Effector CD8-positive, alpha-beta T cell (primary cell): ENCODE results near the gene FAAP24.
"Not testable (repeated sequence)": the region's sequence is repeated elsewhere in the genome, so short reads cannot be mapped to it uniquely, and the experiment has no call there.

Experiments
- DNase-seq: peaks from one replicate; lab custom pipeline; 2025; lab: John Stamatoyannopoulos, UW
- total RNA-seq, 4 experiments: gene quantifications; one replicate each; lab custom pipeline; 2026; lab: John Stamatoyannopoulos, UW

FAAP24 gene
- total RNA-seq, result 0.36 to 2.8 (median 2.3) reads per million in 4 experiments

DNA sequence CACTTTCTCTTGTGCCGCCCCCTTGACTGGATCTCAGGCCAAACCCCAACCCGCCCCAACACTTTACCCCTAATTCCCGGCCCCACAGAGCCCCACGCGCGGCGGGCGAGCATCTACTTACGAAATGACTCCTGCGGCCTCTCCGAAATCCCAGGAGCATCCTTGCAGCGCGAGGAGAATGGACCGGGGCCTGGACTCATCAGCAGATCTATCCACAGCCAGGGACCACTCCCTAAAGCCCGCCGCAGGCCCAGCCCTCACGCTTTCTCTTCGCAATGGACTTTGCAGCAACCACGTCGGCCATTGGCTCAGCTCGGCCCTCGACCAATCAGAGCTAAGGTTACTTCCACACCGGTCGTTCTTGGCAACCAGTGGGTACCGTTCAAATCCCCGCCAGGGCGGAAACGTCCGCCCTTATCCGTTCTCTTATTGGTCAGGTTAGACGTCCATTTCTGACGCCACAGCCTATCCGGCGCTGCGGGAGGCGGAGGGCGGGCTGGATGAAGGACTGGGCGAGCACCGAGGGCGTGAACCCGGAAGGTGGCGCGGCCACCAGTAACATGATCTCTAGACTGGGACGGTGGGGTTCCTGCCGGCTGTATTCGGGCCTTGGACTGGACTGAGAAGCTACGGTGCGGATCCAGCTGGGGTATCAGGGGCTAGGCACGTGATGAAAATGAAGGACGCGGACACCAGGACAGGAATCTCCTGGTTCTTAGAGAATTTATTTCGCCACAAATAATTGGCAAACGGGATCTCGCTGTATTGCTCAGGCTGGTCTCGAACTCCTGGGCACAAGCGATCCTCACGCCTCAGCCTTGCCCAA, at the start of gene FAAP24, which contains the start of gene CEP89:
TSS of gene FAAP24 (plus strand) at position 528 of the 826 bp plus-strand sequence. CDS start 955 bp downstream, outside the sequence.
TSS of gene CEP89 (minus strand) at position 244 of the 826 bp plus-strand sequence. CDS start at position 160, 84 bp downstream.
- peak; percentile 97 for DNase-seq

- no peak for DNase-seq
These were observed 47.8 kb upstream of the FAAP24 start for GRCh38 chr19:32924200-32924599.

GRCh38 chr19:32928806-32929205, 43.2 kb upstream of the FAAP24 start:
- DNase-seq, result no peak

DNA sequence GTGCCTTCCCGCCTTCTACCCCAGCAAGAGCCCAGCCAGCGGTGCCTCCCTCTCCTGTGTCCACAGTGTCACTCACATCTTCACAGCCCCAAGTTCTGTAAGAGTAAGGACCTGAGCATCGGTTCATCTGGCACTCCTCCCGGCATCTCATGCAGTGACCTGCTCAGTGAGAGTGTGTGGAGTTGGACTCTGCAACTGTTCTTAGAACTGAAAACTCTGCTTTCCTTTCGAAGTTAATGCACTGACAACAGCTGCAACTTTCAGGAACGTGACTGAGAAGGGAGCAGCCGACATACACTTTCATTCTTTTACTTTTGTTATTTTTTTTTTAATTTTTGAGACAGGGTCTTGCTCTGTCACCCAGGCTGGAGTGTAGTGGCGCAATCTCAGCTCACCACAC, 41.5 kb upstream of the FAAP24 start:
- DNase-seq, result no peak

DNA sequence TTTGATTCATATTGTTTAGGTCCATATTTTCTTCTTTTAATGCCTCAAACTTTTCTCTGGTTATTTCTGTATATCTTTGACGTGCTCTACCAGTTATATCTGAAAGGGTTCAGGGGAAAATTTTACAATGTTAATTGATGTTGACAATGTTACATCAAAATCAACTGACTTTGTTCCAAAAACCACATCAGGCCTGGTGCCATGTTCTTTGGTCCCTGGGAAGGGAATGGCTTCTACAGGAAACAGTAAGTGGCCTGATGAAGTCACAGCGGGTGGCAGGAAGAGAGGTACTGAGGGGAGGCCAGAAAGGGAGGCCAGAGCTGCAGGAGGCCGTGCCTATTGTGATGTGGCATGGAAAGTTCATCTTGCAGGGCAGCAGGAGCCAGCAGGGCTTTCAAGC, 38.5 kb upstream of the FAAP24 start:
- DNase-seq, result no peak

GRCh38 chr19:32935629-32936028, 36.4 kb upstream of the FAAP24 start:
- DNase-seq, result no peak

DNA sequence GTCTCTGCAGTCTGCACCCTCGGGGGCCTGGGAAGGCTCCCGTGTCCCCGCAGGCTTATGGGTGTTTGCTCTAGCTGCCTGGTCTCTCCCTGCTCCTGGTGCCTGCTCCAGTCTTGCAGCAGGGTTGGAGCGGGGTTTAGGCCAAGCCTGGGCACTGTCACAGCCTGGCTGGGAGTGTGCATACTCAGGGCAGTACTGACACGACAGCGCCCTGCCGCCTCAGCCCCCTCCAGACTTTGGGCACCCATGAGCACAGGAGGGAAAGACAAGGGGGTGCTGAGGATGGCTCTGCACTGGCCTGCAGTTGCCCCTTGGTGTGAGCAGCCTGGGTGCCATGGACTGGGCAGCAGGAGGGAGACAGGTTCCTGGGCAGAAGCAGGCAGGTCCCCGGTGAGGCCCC, 36.0 kb upstream of the FAAP24 start:
- no peak for DNase-seq

DNA sequence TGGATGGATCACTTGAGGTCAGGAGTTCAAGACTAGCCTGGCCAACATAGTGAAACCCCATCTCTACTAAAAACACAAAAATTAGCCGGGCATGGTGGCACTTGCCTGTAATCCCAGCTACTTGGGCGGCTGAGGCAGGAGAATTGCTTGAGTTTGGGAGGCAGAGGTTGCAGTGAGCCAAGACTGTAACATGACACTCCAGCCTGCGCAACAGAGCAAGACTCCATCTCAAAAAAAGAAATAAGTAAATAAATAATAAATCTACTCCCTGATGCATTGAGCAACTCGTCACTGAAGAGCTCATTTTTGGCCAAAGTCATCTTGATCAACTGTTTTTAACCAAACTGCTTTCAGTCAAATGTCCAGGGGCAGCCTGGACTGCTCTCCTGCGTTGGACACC, 30.8 kb upstream of the FAAP24 start:
- DNase-seq, result not testable (repeated sequence)

- no peak for DNase-seq
These were observed 26.8 kb upstream of the FAAP24 start for GRCh38 chr19:32945260-32945659.

- no peak for DNase-seq
These were observed 5.3 kb upstream of the FAAP24 start for GRCh38 chr19:32966750-32967149.

- DNase-seq, result no peak
These were observed 2.5 kb upstream of the FAAP24 start for GRCh38 chr19:32969549-32969948.

GRCh38 chr19:32971012-32971595, 938 bp upstream of the FAAP24 start:
- DNase-seq, result no peak

DNA sequence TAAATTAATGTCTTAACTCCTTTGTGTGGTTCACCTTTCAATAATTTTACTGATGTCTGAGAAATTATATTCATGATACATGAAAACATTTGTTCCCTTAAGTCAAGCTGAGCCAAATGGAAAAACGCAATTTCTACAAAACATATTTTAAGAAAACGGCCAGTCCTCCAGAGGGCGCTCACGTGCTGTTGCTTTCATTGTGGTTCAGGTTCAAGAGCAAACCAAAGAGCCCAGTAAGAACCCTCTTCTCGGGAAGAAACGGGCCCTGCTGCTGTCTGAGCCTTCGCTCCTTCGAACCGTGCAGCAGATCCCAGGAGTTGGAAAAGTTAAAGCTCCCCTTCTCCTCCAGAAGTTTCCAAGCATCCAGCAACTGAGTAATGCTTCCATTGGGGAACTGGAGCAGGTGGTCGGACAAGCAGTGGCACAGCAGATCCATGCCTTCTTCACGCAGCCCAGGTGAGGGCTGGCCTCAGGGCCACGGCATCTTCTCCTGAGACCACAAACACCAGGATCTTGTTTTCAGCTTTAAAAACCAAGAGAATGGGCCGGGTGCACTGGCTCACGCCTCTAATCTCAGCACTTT, 4.3 kb downstream of the FAAP24 start:
- peak; percentile 55 for DNase-seq

DNA sequence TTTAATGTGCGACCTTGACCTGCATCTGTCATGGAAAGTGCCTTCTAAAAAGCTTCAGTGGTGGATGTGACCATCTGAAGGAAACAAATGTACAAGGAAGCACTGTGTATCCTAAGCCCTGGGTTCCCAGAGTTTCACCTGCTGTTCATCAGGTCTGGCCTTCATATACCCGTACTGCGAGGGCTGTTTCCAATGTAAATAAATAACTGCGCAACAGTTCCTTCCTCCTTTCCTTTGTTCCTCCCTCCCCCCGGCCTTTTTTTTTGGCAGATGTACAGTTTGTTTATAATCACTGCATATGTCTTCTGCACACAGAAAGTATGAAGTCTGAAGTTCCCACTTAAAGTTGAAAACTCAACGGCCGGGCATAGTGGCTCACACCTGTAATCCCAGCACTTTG, 5.2 kb downstream of the FAAP24 start:
- DNase-seq, result no peak

DNA sequence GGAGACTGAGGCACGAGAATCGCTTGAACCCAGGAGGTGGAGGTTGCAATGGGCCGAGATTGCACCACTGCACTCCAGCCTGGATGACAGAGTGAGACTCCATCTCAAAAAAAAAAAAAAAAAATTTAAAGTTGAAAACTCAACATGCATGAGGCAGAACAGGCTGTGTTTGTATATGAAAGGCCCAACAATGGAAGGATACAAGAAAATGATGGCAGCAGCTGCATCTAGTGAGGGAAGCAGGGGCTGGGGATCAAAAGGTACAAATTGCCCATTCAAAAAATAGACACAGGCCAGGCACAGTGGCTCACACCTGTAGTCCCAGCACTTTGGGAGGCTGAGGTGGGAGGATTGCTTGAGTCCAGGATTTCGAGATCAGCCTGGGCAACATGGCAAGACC, 5.8 kb downstream of the FAAP24 start:
- not testable (repeated sequence) for DNase-seq

DNA sequence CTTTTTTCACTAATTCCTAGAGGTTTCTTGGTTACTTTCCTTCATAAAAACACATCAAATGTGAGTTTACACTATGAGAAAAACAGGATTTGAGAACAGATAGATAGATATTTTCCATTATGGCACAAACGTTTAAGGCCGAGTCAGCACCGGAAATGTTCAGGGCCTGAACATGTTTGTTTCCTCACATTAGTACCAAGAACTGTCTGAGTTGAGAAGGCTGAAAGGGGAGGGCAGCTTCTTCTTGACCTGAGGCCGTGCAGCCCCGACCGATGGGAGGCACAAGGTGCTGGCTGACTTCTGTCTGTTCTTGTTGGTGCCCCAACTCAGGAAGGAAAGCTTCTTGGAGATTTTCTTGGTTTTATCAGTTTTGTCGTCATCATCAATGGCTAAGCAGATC, 7.8 kb downstream of the FAAP24 start:
- not testable (repeated sequence) for DNase-seq

- not testable (repeated sequence) for DNase-seq
These were observed 10.4 kb downstream of the FAAP24 start for GRCh38 chr19:32982488-32982887.

DNA sequence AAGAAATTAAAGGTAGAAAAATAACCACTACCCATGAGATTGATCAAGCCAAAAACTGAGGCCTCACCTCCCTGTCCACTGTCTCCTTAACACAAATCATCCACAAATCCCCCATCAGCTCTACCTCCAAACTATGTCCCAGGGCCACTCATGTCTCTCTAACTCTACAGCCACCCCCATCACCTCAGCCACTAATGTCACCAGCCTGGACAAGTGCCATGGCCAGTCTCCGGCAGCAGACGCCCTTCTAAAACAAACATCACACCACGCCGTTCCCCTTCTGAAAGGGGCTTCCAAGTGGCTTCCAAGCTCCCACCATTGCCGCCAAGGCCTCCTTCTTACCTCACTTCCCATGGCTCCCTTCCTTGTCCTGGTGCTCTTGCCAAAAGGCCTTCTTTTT, 16.2 kb downstream of the FAAP24 start:
- not testable (repeated sequence) for DNase-seq

GRCh38 chr19:32988724-32989123, 16.7 kb downstream of the FAAP24 start:
- DNase-seq, result no peak

GRCh38 chr19:32995966-32996365, 23.9 kb downstream of the FAAP24 start:
- not testable (repeated sequence) for DNase-seq

- DNase-seq, result not testable (repeated sequence)
These were observed 25.0 kb downstream of the FAAP24 start for GRCh38 chr19:32997061-32997464.

GRCh38 chr19:32997716-32998355, 25.8 kb downstream of the FAAP24 start:
- DNase-seq, result no peak
